H1 (cell line): ENCODE measurements around the gene PXDN. TPM values are rescaled to one million over a fixed set of nuclear protein-coding genes. Genes with fewer than 3 reads are reported as not detected.

Experiments used
- CTCF ChIA-PET: fragments of 300-600 bp; sonication (Branson Sonifier 250); formaldehyde crosslinking; loops from one replicate; lab custom pipeline; 2021; ENCODE audit not compliant: partially characterized antibody; lab: Charles Lee
- POLR2A ChIA-PET: fragments of 300-600 bp; sonication (Branson Sonifier 250); formaldehyde crosslinking; loops from one replicate; lab custom pipeline; 2021; ENCODE audit warnings: inconsistent platforms; ENCODE audit not compliant: partially characterized antibody; lab: Charles Lee
- DNase-seq, 2 experiments: peaks; one replicate each; pipeline versions ENCODE4 v3.0.0 to v3.0.0-alpha.2; 2010 to 2022; ENCODE audit warnings: low spot score in 2 of 2, low read depth in 1 of 2, mixed read lengths in 1 of 2
- FAIRE-seq: peaks from 2 replicates; lab custom pipeline; 2011; peaks lifted over from hg19 to GRCh38; lab: Jason Lieb, UNC
- H2AFZ ChIP-seq: 2 replicates; pipeline ENCODE4 v1.8.1; 2012; ENCODE audit warnings: low read length, inconsistent platforms
- H2AK5ac ChIP-seq: 2 replicates; pipeline ENCODE4 v1.6.1; 2013; ENCODE audit warnings: low read depth, low read length
- H2BK120ac ChIP-seq: replicated peaks from 2 replicates; pipeline ENCODE3; 2013; ENCODE audit warnings: low read depth, low read length, inconsistent platforms
- H2BK12ac ChIP-seq: 2 replicates; pipeline ENCODE4 v1.6.1; 2013; ENCODE audit warnings: low read depth, low read length
- H2BK15ac ChIP-seq: 2 replicates; pipeline ENCODE4 v1.6.1; 2013; ENCODE audit warnings: low read length
- H2BK20ac ChIP-seq: 2 replicates; pipeline ENCODE4 v1.6.1; 2013; ENCODE audit warnings: low read length
- H2BK5ac ChIP-seq: 2 replicates; pipeline ENCODE4 v1.6.1; 2013; ENCODE audit warnings: low read depth, low read length
- H3K14ac ChIP-seq: 2 replicates; pipeline ENCODE4 v1.6.1; 2013; ENCODE audit warnings: inconsistent platforms; ENCODE audit not compliant: insufficient read length
- H3K18ac ChIP-seq: 2 replicates; pipeline ENCODE4 v1.6.1; 2013; ENCODE audit warnings: low read length; ENCODE audit errors: extremely low read depth
- H3K23ac ChIP-seq: 2 replicates; pipeline ENCODE4 v1.6.1; 2013; ENCODE audit warnings: inconsistent platforms; ENCODE audit not compliant: insufficient read length
- H3K23me2 ChIP-seq: 2 replicates; pipeline ENCODE4 v1.6.1; 2013; ENCODE audit warnings: low read depth, low read length
- H3K27ac ChIP-seq: 2 replicates; pipeline ENCODE4 v1.6.1; 2011; ENCODE audit warnings: low read depth, low read length, inconsistent platforms
- H3K27me3 ChIP-seq, 4 experiments: replicated peaks in 1 of 4; 1 replicate in 1 of 4; 2 replicates in 3 of 4; pipeline versions ENCODE4 v1.6.1 to v1.8.1; 2011 to 2013; ENCODE audit warnings: low read length in 3 of 4, mild to moderate bottlenecking in 3 of 4, inconsistent platforms in 2 of 4, mixed read lengths in 2 of 4, moderate library complexity in 1 of 4; ENCODE audit not compliant: control insufficient read depth in 3 of 4, insufficient read depth in 3 of 4; ENCODE audit errors: extremely low read depth in 1 of 4
- H3K36me3 ChIP-seq, 4 experiments: 2 replicates each; pipeline versions ENCODE4 v1.6.1 to v1.8.1; 2011 to 2013; ENCODE audit warnings: mild to moderate bottlenecking in 4 of 4, low read length in 3 of 4, moderate library complexity in 2 of 4, control low read depth in 1 of 4, inconsistent platforms in 1 of 4; ENCODE audit not compliant: insufficient read depth in 4 of 4, control insufficient read depth in 2 of 4
- H3K4ac ChIP-seq: replicated peaks from 2 replicates; pipeline ENCODE3; 2013; ENCODE audit warnings: low read length, low read depth, mixed read lengths, inconsistent platforms; ENCODE audit not compliant: insufficient read length
- H3K4me1 ChIP-seq, 4 experiments: replicated peaks in 1 of 4; 1 replicate in 1 of 4; 2 replicates in 3 of 4; pipeline versions ENCODE4 v1.6.1 to v1.8.1; 2011 to 2013; ENCODE audit warnings: low read length in 3 of 4, inconsistent platforms in 2 of 4, mixed read lengths in 1 of 4; ENCODE audit not compliant: insufficient read depth in 4 of 4, control insufficient read depth in 3 of 4
- H3K4me2 ChIP-seq, 2 experiments: 2 replicates each; pipeline versions ENCODE4 v1.6.1 to v1.8.1; 2011 to 2013; ENCODE audit warnings: low read depth in 2 of 2, low read length in 2 of 2, control low read depth in 1 of 2, inconsistent platforms in 1 of 2, mild to moderate bottlenecking in 1 of 2; ENCODE audit not compliant: insufficient read depth in 1 of 2
- H3K4me3 ChIP-seq, 4 experiments: fragments of 200-600, 300-600 bp in 1 of 4; sonication (generic), shearing (Covaris generic), sonication (Bioruptor Twin) in 1 of 4; 2 replicates each; pipeline versions ENCODE4 v1.5.1 to v1.8.1; 2011 to 2016; ENCODE audit warnings: low read length in 4 of 4, low read depth in 3 of 4, control low read depth in 2 of 4, inconsistent platforms in 2 of 4, mild to moderate bottlenecking in 2 of 4, mixed read lengths in 1 of 4, moderate library complexity in 1 of 4; ENCODE audit not compliant: insufficient read depth in 2 of 4; ENCODE audit errors: extremely low read depth in 1 of 4
- H3K56ac ChIP-seq: replicated peaks from 2 replicates; pipeline ENCODE3; 2013; ENCODE audit warnings: low read depth, mild to moderate bottlenecking, mixed read lengths, low read length, inconsistent platforms; ENCODE audit not compliant: insufficient read length
- H3K79me1 ChIP-seq: 2 replicates; pipeline ENCODE4 v1.6.1; 2013; ENCODE audit warnings: low read depth, low read length, control low read depth
- H3K79me2 ChIP-seq, 2 experiments: 2 replicates each; pipeline versions ENCODE4 v1.6.1 to v1.8.1; 2012 to 2013; ENCODE audit warnings: low read length in 2 of 2, mild to moderate bottlenecking in 2 of 2, inconsistent platforms in 1 of 2; ENCODE audit not compliant: insufficient read depth in 2 of 2, control insufficient read depth in 1 of 2
- H3K9ac ChIP-seq, 4 experiments: replicated peaks in 1 of 4; 1 replicate in 1 of 4; 2 replicates in 3 of 4; pipeline versions ENCODE4 v1.6.1 to v1.8.1; 2011 to 2013; ENCODE audit warnings: low read depth in 3 of 4, low read length in 3 of 4, control low read depth in 2 of 4, mild to moderate bottlenecking in 2 of 4, moderate library complexity in 2 of 4, inconsistent platforms in 1 of 4; ENCODE audit errors: extremely low read depth in 1 of 4
- H3K9me3 ChIP-seq, 2 experiments: 2 replicates each; pipeline versions ENCODE4 v1.6.1 to v1.8.1; 2012 to 2013; ENCODE audit warnings: mild to moderate bottlenecking in 2 of 2, moderate library complexity in 2 of 2, control low read depth in 1 of 2, inconsistent platforms in 1 of 2, low read depth in 1 of 2, low read length in 1 of 2, mixed read lengths in 1 of 2; ENCODE audit not compliant: insufficient read depth in 2 of 2
- H4K20me1 ChIP-seq, 2 experiments: replicated peaks in 1 of 2; 2 replicates each; pipeline versions ENCODE3 to v1.8.1; 2011 to 2013; ENCODE audit warnings: inconsistent platforms in 2 of 2, low read length in 2 of 2, mild to moderate bottlenecking in 1 of 2; ENCODE audit not compliant: insufficient read depth in 2 of 2, control insufficient read depth in 1 of 2
- H4K5ac ChIP-seq: 2 replicates; pipeline ENCODE4 v1.6.1; 2013; ENCODE audit warnings: low read length, low read depth, mixed read lengths, inconsistent platforms; ENCODE audit not compliant: insufficient read length
- H4K8ac ChIP-seq: 2 replicates; pipeline ENCODE4 v1.8.0; 2013; ENCODE audit warnings: mild to moderate bottlenecking, moderate library complexity, low read length, inconsistent platforms; ENCODE audit not compliant: insufficient read depth; ENCODE audit errors: extremely low read depth
- H4K91ac ChIP-seq: replicated peaks from 2 replicates; pipeline ENCODE3; 2013; ENCODE audit warnings: low read length, mixed read lengths, inconsistent platforms; ENCODE audit not compliant: insufficient read length
- ATF3 ChIP-seq: IDR thresholded peaks from 2 replicates; pipeline ENCODE4 v1.6.1; 2011; ENCODE audit warnings: low read depth, mild to moderate bottlenecking, low read length; ENCODE audit not compliant: insufficient read depth
- BRCA1 ChIP-seq: IDR thresholded peaks from 2 replicates; pipeline ENCODE4 v1.6.1; 2012; ENCODE audit warnings: low read depth, low read length, improper control_type of control experiment
- EP300 ChIP-seq, 2 experiments: IDR thresholded peaks; 1 replicate in 1 of 2; 2 replicates in 1 of 2; pipeline ENCODE4 v1.6.1; 2011 to 2012; ENCODE audit warnings: low read depth in 2 of 2, low read length in 2 of 2, mild to moderate bottlenecking in 2 of 2, borderline replicate concordance in 1 of 2, inconsistent platforms in 1 of 2, moderate library complexity in 1 of 2
- GABPA ChIP-seq: IDR thresholded peaks from 2 replicates; pipeline ENCODE4 v1.6.1; 2011; ENCODE audit warnings: mild to moderate bottlenecking, low read length, moderate library complexity, borderline replicate concordance; ENCODE audit not compliant: insufficient read depth
- POLR2A ChIP-seq, 2 experiments: IDR thresholded peaks; 1 replicate in 1 of 2; 2 replicates in 1 of 2; pipeline ENCODE4 v1.6.1; 2011; ENCODE audit warnings: low read depth in 2 of 2, low read length in 2 of 2, mild to moderate bottlenecking in 2 of 2; ENCODE audit errors: control extremely low read depth in 1 of 2
- TAF7 ChIP-seq: optimal IDR thresholded peaks from 2 replicates; pipeline ENCODE3; 2011; ENCODE audit warnings: low read depth, mild to moderate bottlenecking, inconsistent platforms, low read length, moderate library complexity, borderline replicate concordance
- WGBS, 2 experiments: shearing (Covaris generic) in 1 of 2; methylation state at CpG; one replicate each; pipeline versions ENCODE4 v1.1.6 to v1.1.7; 2013 to 2015; ENCODE audit warnings: low lambda C conversion rate in 2 of 2, mixed read lengths in 2 of 2, inconsistent platforms in 1 of 2, low coverage in 1 of 2, missing lambda C conversion rate in 1 of 2; ENCODE audit not compliant: insufficient replicate concordance in 2 of 2, insufficient coverage in 1 of 2, insufficient read length in 1 of 2; ENCODE audit errors: extremely low coverage in 1 of 2, missing lambda C conversion rate in 1 of 2; 5-methylcytosine and 5-hydroxymethylcytosine counted together
- polyA plus RNA-seq, 7 experiments: library from polyadenylated mRNA; depleted of rRNA in 3 of 7; stranded (reverse) in 5 of 7; unstranded in 2 of 7; fragments of >200 nt in 5 of 7; fragments of 200-250 nt in 2 of 7; gene quantifications; 1 replicate in 5 of 7; 2 replicates in 1 of 7; 4 replicates in 1 of 7; pipeline versions ENCODE4 v1.2.1 to v1.2.3, GENCODE V29; 2011 to 2013; ENCODE audit warnings: missing spikeins in 2 of 7, mixed read lengths in 2 of 7
- total RNA-seq: library from RNA; stranded (reverse); fragmentation: NEBNext Ultra II Directional; extraction: Animal tissue kit (Norgen Biotek cat#: 25700); gene quantifications from 2 replicates; pipeline ENCODE4 v1.2.1, GENCODE V29; 2021

The PXDN gene
- total and polyA plus RNA-seq, 2 of the 8 experiments (the other 6 are each of a cell fraction or from before 2014, with no cell fraction given), result 104 to 141 TPM

GRCh38 chr2:1742301-1742680 lies 2.0 kb downstream of the PXDN start:
- peaks cover 0 to 18% (median 11%) of the 10 kb centered on the region in 4 experiments; a peak in 5 of 7 replicates for H3K27me3 ChIP-seq
- H2AFZ ChIP-seq, result no peak overlapping the region
- peak overlapping the region; percentile 58; the same call in 1 of the 2 replicates for H4K8ac ChIP-seq
- H3K14ac ChIP-seq, result no peak overlapping the region
- H3K9me3 ChIP-seq, result no peaks in the 10 kb centered on the region
- no peak overlapping the region for H2BK20ac ChIP-seq
- no peak for DNase-seq
- H4K5ac ChIP-seq, result no peak overlapping the region
- H2BK5ac ChIP-seq, result no peak overlapping the region
- H4K20me1 ChIP-seq, result peaks cover 0 to 20% of the 10 kb centered on the region in 2 experiments
- no peak overlapping the region for H3K23ac ChIP-seq
- peak overlapping the region; percentile 77 to 94 (median 81); a peak in 7 of 8 replicates for H3K4me3 ChIP-seq
- ChIA-PET CTCF (interaction anchor here (0.9 to 2.6 kb wide), 18 partner anchors 9 to 191 kb away, joined by 3 to 18 read pairs (median 4); no protein-coding TSS in a partner anchor), POLR2A (interaction anchor here (1.1 to 2.4 kb wide), 10 partner anchors 10 to 149 kb away, joined by 3 to 8 read pairs (median 4); no protein-coding TSS in a partner anchor)
- H3K56ac ChIP-seq, result no peak overlapping the region
- H3K27ac ChIP-seq, result no peak overlapping the region; the same call in 1 of the 2 replicates
- H3K4me1 ChIP-seq, result peaks cover 1 to 24% (median 6%) of the 10 kb centered on the region in 4 experiments; a peak in 5 of 7 replicates
- H3K79me2 ChIP-seq, result peaks cover 7 to 51% of the 10 kb centered on the region in 2 experiments
- 72% methylated on average over 13 of the region's 13 CpGs; no CpG with 5 or more reads in 1 of the 2 experiments for WGBS, 2 experiments
- H3K4me2 ChIP-seq, result peak overlapping the region; percentile 67 to 73
- H3K9ac ChIP-seq, result peak overlapping the region in 3 of 4 experiments; percentile 5 to 36 (median 31); a peak in 3 of 7 replicates
- H3K79me1 ChIP-seq, result peaks cover 9% of the 10 kb centered on the region
- no peak overlapping the region for H4K91ac ChIP-seq
- no peaks in the 10 kb centered on the region; a peak in 1 of 8 replicates for H3K36me3 ChIP-seq
- no peak overlapping the region for H2AK5ac ChIP-seq
- H3K23me2 ChIP-seq, result peaks cover 2% of the 10 kb centered on the region; the same call in 1 of the 2 replicates
- H2BK12ac ChIP-seq, result no peak overlapping the region
- H3K4ac ChIP-seq, result no peak overlapping the region
- no peak overlapping the region for H2BK120ac ChIP-seq
- FAIRE-seq, result peak; percentile 24
- H3K18ac ChIP-seq, result peak overlapping the region; percentile 68; the same call in 1 of the 2 replicates
- no peak overlapping the region for H2BK15ac ChIP-seq
- TF ChIP-seq ATF3 (no peak), POLR2A (IDR thresholded peaks at IDR 0.05; ENCODE audit: control extremely low read depth in 1 of 2, low read depth in 2 of 2, low read length in 2 of 2) (no peak), GABPA (no peak), TAF7 (no peak), BRCA1 (no peak), EP300 (IDR thresholded peaks at IDR 0.05; ENCODE audit: borderline replicate concordance in 1 of 2, low read depth in 2 of 2, low read length in 2 of 2) (no peak)
